HEK293 (cell line): ENCODE data around the gene CTSA.

Source experiments
- CTCF ChIA-PET: fragments of 350-600 bp; formaldehyde crosslinking; extraction: SDS; loops from one replicate; lab custom pipeline; 2021; ENCODE audit warnings: antibody characterized with exemption; lab: Yijun Ruan, JAX
- POLR2A ChIA-PET: fragments of 300-600 bp; formaldehyde crosslinking; extraction: SDS; loops from one replicate; lab custom pipeline; 2020; ENCODE audit warnings: antibody characterized with exemption, inconsistent platforms; lab: Yijun Ruan, JAX
- H3K27ac ChIP-seq: fragments of 200-500 bp; sonication (Bioruptor generic); 2 replicates; pipeline ENCODE4 v1.5.1; 2014; ENCODE audit warnings: low read depth, low read length, control low read depth, inconsistent platforms; ENCODE audit errors: extremely low read depth
- H3K36me3 ChIP-seq, 2 experiments: fragments of 200-500 bp in 1 of 2; sonication (Bioruptor generic) in 1 of 2; 1 replicate in 1 of 2; 2 replicates in 1 of 2; pipeline ENCODE4 v1.5.1; 2014 to 2017; ENCODE audit warnings: inconsistent platforms in 2 of 2, low read length in 2 of 2; ENCODE audit not compliant: control insufficient read depth in 2 of 2, insufficient read depth in 1 of 2
- H3K4me1 ChIP-seq: fragments of 200-500 bp; sonication (Bioruptor generic); 2 replicates; pipeline ENCODE4 v1.5.1; 2014; ENCODE audit warnings: mild to moderate bottlenecking, low read length, inconsistent platforms; ENCODE audit not compliant: control insufficient read depth, insufficient read depth
- H3K4me3 ChIP-seq: 2 replicates; pipeline ENCODE4 v1.5.1; 2011; ENCODE audit warnings: low read depth, mild to moderate bottlenecking, control low read depth, low read length, moderate library complexity
- H3K9me3 ChIP-seq: fragments of 200-500 bp; sonication (Bioruptor generic); 2 replicates; pipeline ENCODE4 v1.5.1; 2014; ENCODE audit warnings: low read depth, low read length, inconsistent platforms; ENCODE audit not compliant: control insufficient read depth, insufficient read depth
- GLIS1 ChIP-seq: fragments of 450-650 bp; formaldehyde crosslinking; IDR thresholded peaks from 2 replicates; pipeline ENCODE4 v1.5.1; 2016; ENCODE audit warnings: missing biosample characterization, missing genetic modification characterization
- GLIS2 ChIP-seq: fragments of 450-650 bp; formaldehyde crosslinking; IDR thresholded peaks from 2 replicates; pipeline ENCODE4 v1.5.1; 2016; ENCODE audit warnings: missing biosample characterization, missing genetic modification characterization
- INSM2 ChIP-seq: fragments of 450-650 bp; formaldehyde crosslinking; IDR thresholded peaks from 2 replicates; pipeline ENCODE4 v1.5.1; 2016; ENCODE audit warnings: missing biosample characterization, missing genetic modification characterization
- MZF1 ChIP-seq: fragments of 450-650 bp; formaldehyde crosslinking; IDR thresholded peaks from 2 replicates; pipeline ENCODE4 v1.5.1; 2017; ENCODE audit warnings: missing biosample characterization, missing genetic modification characterization, borderline replicate concordance
- REPIN1 ChIP-seq: fragments of 450-650 bp; formaldehyde crosslinking; IDR thresholded peaks from 2 replicates; pipeline ENCODE4 v1.5.1; 2017; ENCODE audit warnings: missing biosample characterization, missing genetic modification characterization, low read depth
- SALL2 ChIP-seq: fragments of 450-650 bp; formaldehyde crosslinking; IDR thresholded peaks from 2 replicates; pipeline ENCODE4 v1.5.0; 2017; ENCODE audit warnings: missing biosample characterization, mild to moderate bottlenecking, missing genetic modification characterization, borderline replicate concordance
- ZBTB8A ChIP-seq: fragments of 450-650 bp; formaldehyde crosslinking; IDR thresholded peaks from 2 replicates; pipeline ENCODE4 v1.5.1; 2016; ENCODE audit warnings: missing biosample characterization, missing genetic modification characterization
- ZNF114 ChIP-seq: fragments of 450-650 bp; formaldehyde crosslinking; IDR thresholded peaks from 2 replicates; pipeline ENCODE4 v1.5.0; 2017; ENCODE audit warnings: missing biosample characterization, missing genetic modification characterization
- ZNF169 ChIP-seq: fragments of 450-650 bp; formaldehyde crosslinking; IDR thresholded peaks from 2 replicates; pipeline ENCODE4 v1.5.1; 2016; ENCODE audit warnings: missing biosample characterization, missing genetic modification characterization
- ZNF211 ChIP-seq: fragments of 450-650 bp; formaldehyde crosslinking; IDR thresholded peaks from 2 replicates; pipeline ENCODE4 v1.5.1; 2016; ENCODE audit warnings: low read depth, missing biosample characterization, missing genetic modification characterization
- ZNF501 ChIP-seq: fragments of 450-650 bp; formaldehyde crosslinking; IDR thresholded peaks from 2 replicates; pipeline ENCODE4 v1.5.1; 2016; ENCODE audit warnings: missing biosample characterization, missing genetic modification characterization
- ZNF514 ChIP-seq: fragments of 450-650 bp; formaldehyde crosslinking; IDR thresholded peaks from 2 replicates; pipeline ENCODE4 v1.5.1; 2016; ENCODE audit warnings: missing biosample characterization, missing genetic modification characterization
- ZNF518A ChIP-seq: fragments of 450-650 bp; formaldehyde crosslinking; conservative IDR thresholded peaks from 2 replicates; pipeline ENCODE4 v1.5.1; 2016; ENCODE audit warnings: low read depth, missing biosample characterization, missing genetic modification characterization
- ZNF548 ChIP-seq: fragments of 450-650 bp; formaldehyde crosslinking; IDR thresholded peaks from 2 replicates; pipeline ENCODE4 v1.5.1; 2016; ENCODE audit warnings: missing biosample characterization, missing genetic modification characterization
- ZNF664 ChIP-seq: fragments of 450-650 bp; formaldehyde crosslinking; IDR thresholded peaks from 2 replicates; pipeline ENCODE4 v1.5.1; 2016; ENCODE audit warnings: missing biosample characterization, missing genetic modification characterization
- ZNF692 ChIP-seq: fragments of 450-650 bp; formaldehyde crosslinking; IDR thresholded peaks from 2 replicates; pipeline ENCODE4 v1.5.1; 2016; ENCODE audit warnings: missing biosample characterization, missing genetic modification characterization
- ZSCAN30 ChIP-seq: fragments of 450-650 bp; IDR thresholded peaks from 2 replicates; pipeline ENCODE4 v1.5.1; 2018; ENCODE audit warnings: missing biosample characterization, mild to moderate bottlenecking, missing genetic modification characterization, moderate library complexity
- TF ChIP-seq, protein P1 (sequence below): fragments of 450-650 bp; formaldehyde crosslinking; IDR thresholded peaks from 2 replicates; pipeline ENCODE4 v1.5.1; 2017; ENCODE audit warnings: missing biosample characterization, missing genetic modification characterization
- TF ChIP-seq, protein P2 (sequence below): fragments of 450-650 bp; formaldehyde crosslinking; IDR thresholded peaks from 2 replicates; pipeline ENCODE4 v1.5.1; 2016; ENCODE audit warnings: missing biosample characterization, missing genetic modification characterization
- TF ChIP-seq, protein P3 (sequence below): fragments of 450-650 bp; formaldehyde crosslinking; IDR thresholded peaks from 2 replicates; pipeline ENCODE4 v1.5.1; 2016; ENCODE audit warnings: missing biosample characterization, missing genetic modification characterization

Gene CTSA

GRCh38 chr20:45890985-45891983 is at the start of gene CTSA, which contains the start of gene NEURL2 (continued):
- TF ChIP-seq ZNF518A (tag by site-specific recombination) (0 out of 2 replicates have a peak, but pooled peaks have one; percentile 41), SALL2 (tag by site-specific recombination) (no peak), ZNF501 (tag by site-specific recombination) (0 out of 2 replicates have a peak, but pooled peaks have one; percentile 60), ZBTB8A (tag by site-specific recombination) (peak; percentile 68), ZNF211 (tag by site-specific recombination) (no peak), INSM2 (tag by site-specific recombination) (peak; percentile 89), ZNF114 (tag by site-specific recombination) (no peak), ZSCAN30 (peak; percentile 71; the same call in 1 of the 2 replicates)

DNA sequence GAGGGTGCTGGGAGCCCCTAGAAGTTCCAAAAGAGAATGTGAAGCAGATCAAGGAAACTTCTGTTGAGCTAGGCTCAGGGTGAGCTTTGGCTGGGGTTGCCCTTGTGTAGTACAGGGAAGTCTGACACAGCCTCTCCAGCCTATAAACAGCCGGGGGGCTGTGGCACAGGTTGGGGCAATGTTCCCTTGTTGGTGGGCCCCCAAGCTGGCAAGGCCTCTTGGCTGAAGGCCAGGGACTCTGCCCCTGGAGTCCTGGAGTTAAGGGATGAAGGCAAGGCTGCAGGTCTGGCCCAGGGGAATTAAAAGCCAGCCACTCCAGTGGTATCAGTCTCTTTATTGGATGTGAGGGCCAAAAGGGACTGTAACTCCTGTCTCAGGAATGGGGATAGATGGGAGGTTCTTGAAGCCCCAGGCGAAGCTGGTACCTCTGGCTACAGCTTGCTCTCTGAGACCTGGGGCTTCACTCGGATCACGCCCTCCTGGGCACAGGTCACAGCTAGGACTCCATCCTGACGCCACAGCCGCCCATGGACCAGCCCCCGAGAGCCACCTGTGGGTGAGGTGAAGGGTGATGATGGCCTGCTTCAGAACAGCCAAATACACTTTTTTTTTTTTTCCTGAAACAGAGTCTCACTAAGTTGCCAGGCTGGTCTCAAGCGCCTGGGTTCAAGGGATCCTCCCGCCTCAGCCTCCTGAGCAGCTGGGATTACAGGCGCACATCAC is 49.6 kb upstream of the CTSA start:
- Histone ChIP-seq H3K4me1 (no peaks in the 10 kb centered on the region), H3K9me3 (no peaks in the 10 kb centered on the region), H3K36me3 (peaks cover 5 to 70% of the 10 kb centered on the region in 2 experiments; a peak in 2 of 3 replicates), H3K27ac (no peak overlapping the region), H3K4me3 (no peak overlapping the region)
- ChIA-PET POLR2A (interaction anchor here (0.6 to 1.3 kb wide), 5 partner anchors 11 to 93 kb away, joined by 3 to 4 read pairs (median 3); partner anchors contain the start of gene PCIF1), CTCF (no interaction called here)
- TF ChIP-seq ZNF548 (tag by site-specific recombination) (no peak), ZNF664 (tag by site-specific recombination) (no peak), MZF1 (tag by site-specific recombination) (no peak), GLIS1 (tag by site-specific recombination) (peak; percentile 69), ZNF514 (tag by site-specific recombination) (no peak), GLIS2 (peak; percentile 31; the same call in 1 of the 2 replicates), ZNF692 (tag by site-specific recombination) (peak; percentile 75), REPIN1 (tag by site-specific recombination) (no peak), ZNF169 (tag by site-specific recombination) (no peak), ZSCAN30 (no peak)
- TF ChIP-seq, protein P1, sequence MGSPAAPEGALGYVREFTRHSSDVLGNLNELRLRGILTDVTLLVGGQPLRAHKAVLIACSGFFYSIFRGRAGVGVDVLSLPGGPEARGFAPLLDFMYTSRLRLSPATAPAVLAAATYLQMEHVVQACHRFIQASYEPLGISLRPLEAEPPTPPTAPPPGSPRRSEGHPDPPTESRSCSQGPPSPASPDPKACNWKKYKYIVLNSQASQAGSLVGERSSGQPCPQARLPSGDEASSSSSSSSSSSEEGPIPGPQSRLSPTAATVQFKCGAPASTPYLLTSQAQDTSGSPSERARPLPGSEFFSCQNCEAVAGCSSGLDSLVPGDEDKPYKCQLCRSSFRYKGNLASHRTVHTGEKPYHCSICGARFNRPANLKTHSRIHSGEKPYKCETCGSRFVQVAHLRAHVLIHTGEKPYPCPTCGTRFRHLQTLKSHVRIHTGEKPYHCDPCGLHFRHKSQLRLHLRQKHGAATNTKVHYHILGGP (tag by site-specific recombination): no peak
- TF ChIP-seq, protein P2, sequence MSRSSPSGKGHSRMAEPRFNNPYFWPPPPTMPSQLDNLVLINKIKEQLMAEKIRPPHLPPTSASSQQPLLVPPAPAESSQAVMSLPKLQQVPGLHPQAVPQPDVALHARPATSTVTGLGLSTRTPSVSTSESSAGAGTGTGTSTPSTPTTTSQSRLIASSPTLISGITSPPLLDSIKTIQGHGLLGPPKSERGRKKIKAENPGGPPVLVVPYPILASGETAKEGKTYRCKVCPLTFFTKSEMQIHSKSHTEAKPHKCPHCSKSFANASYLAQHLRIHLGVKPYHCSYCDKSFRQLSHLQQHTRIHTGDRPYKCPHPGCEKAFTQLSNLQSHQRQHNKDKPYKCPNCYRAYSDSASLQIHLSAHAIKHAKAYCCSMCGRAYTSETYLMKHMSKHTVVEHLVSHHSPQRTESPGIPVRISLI (tag by site-specific recombination): no peak
- TF ChIP-seq, protein P3, sequence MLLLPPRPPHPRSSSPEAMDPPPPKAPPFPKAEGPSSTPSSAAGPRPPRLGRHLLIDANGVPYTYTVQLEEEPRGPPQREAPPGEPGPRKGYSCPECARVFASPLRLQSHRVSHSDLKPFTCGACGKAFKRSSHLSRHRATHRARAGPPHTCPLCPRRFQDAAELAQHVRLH (tag by site-specific recombination): no peak
